Measurements from ENCODE around the gene GXYLT1.

DNA sequence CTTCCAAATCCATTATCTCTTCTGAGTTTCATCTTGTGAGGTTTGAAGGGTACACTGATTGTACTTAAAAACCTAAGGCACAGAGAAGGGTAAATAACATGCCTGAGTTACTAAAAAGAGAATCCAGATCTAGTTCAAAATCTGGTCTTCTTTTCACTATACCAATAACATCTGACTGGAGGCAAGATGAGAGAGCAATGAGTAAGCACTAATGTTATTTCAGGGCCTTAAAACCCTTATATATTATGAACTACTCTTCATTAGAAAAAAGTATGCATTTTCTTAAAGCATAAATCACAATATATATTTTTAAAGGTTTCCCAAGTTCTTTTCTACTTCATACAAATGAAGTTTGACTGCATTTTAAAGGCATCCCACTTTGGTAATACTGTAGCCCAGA lies 60.2 kb downstream of the GXYLT1 start:
- TF ChIP-seq POLR2A (IDR thresholded peaks at IDR 0.05) = no peak
- TF ChIP-seq CTCF (IDR thresholded peaks at IDR 0.05) = no peak
- TF ChIP-seq EP300 (IDR thresholded peaks at IDR 0.05) = no peak

All from ovary (tissue), 3 donors.